Prostate gland (tissue), 2 donors: ENCODE results near the gene SRRM4. TPM values are rescaled to one million over a fixed set of nuclear protein-coding genes. Genes with fewer than 3 reads are reported as not detected.

Experiments used
- DNase-seq: peaks from one replicate; pipeline ENCODE4 v3.0.0-alpha.2; 2019; ENCODE audit warnings: low spot score
- H3K27ac ChIP-seq, 2 donors: fragments of 200-600 bp; sonication (generic); 2 replicates each; pipeline ENCODE4 v1.5.1; 2017 to 2019
- H3K27me3 ChIP-seq: fragments of 200-600 bp; sonication (generic); replicated peaks from 2 replicates; pipeline ENCODE4 v1.5.1; 2019; ENCODE audit not compliant: insufficient read depth
- H3K36me3 ChIP-seq, 2 donors: fragments of 200-600 bp; sonication (generic); 1 replicate in 1 of 2; 2 replicates in 1 of 2; pipeline versions ENCODE4 v1.5.1 to v1.8.1; 2017 to 2019
- H3K4me1 ChIP-seq: fragments of 200-600 bp; sonication (generic); replicated peaks from 2 replicates; pipeline ENCODE4 v1.5.1; 2019
- H3K4me3 ChIP-seq, 2 donors: fragments of 200-600 bp; sonication (generic); 2 replicates each; pipeline ENCODE4 v1.5.1; 2017 to 2019
- H3K9me3 ChIP-seq: fragments of 200-600 bp; sonication (generic); 2 replicates; pipeline ENCODE4 v1.5.1; 2017
- POLR2A ChIP-seq: fragments of 450-650 bp; IDR thresholded peaks from one replicate; pipeline ENCODE4 v1.6.1; 2016; ENCODE audit warnings: antibody characterized with exemption, mild to moderate bottlenecking
- POLR2AphosphoS5 ChIP-seq: sonication (generic); formaldehyde crosslinking; IDR thresholded peaks from one replicate; pipeline ENCODE4 v1.6.1; 2017; ENCODE audit warnings: antibody characterized with exemption
- WGBS: methylation state at CpG from one replicate; pipeline ENCODE4 v1.1.5; 2018; 5-methylcytosine and 5-hydroxymethylcytosine counted together
- intact Hi-C: fragments of 100-400 bp; cut with DNase I; formaldehyde crosslinking; loops from one replicate; pipeline ENCODE4 v1.14.2; 2022
- total RNA-seq, 2 donors: library from RNA; depleted of rRNA; stranded (reverse); fragments of >200 nt; gene quantifications; one replicate each; pipeline ENCODE4 v1.1.0, GENCODE V29; 2016
- TF ChIP-seq, protein P1 (sequence below), 4 experiments: fragments of 200-600 bp in 2 of 4; fragments of 450-650 bp in 2 of 4; sonication (generic) in 2 of 4; IDR thresholded peaks; 1 replicate in 3 of 4; 2 replicates in 1 of 4; pipeline ENCODE4 v1.5.1; 2016 to 2019; ENCODE audit warnings: antibody characterized with exemption in 4 of 4, mild to moderate bottlenecking in 2 of 4, moderate library complexity in 2 of 4

The SRRM4 gene
- total RNA-seq, 2 donors from 2014 or later: 0.05 to 0.11 TPM

GRCh38 chr12:119178544-119179334, 197.4 kb downstream of the SRRM4 start, which contains the start of gene HSPB8:
TSS of gene HSPB8 (plus strand) at chr12:119178931. CDS start at chr12:119179313, 382 bp downstream.
- intact Hi-C loops: loop anchor here (5.0 kb wide), 3 partner anchors 149 to 234 kb away; no protein-coding TSS in a partner anchor
- peak; percentile 78 for DNase-seq

GRCh38 chr12:119179335-119180021, 198.1 kb downstream of the SRRM4 start:
- peak; percentile 26 for DNase-seq
- Histone ChIP-seq H3K4me3 (peak overlapping the region; percentile 35 to 38), H3K27ac (peak overlapping the region; percentile 76 to 87), H3K36me3 (no peaks in the 10 kb centered on the region), H3K27me3 (no peaks in the 10 kb centered on the region), H3K9me3 (no peaks in the 10 kb centered on the region), H3K4me1 (peaks cover 2% of the 10 kb centered on the region)
- WGBS: 31% methylated on average over 18 of the region's 18 CpGs
- TF ChIP-seq POLR2AphosphoS5 (no peak), POLR2A (no peak)
- TF ChIP-seq, protein P1, sequence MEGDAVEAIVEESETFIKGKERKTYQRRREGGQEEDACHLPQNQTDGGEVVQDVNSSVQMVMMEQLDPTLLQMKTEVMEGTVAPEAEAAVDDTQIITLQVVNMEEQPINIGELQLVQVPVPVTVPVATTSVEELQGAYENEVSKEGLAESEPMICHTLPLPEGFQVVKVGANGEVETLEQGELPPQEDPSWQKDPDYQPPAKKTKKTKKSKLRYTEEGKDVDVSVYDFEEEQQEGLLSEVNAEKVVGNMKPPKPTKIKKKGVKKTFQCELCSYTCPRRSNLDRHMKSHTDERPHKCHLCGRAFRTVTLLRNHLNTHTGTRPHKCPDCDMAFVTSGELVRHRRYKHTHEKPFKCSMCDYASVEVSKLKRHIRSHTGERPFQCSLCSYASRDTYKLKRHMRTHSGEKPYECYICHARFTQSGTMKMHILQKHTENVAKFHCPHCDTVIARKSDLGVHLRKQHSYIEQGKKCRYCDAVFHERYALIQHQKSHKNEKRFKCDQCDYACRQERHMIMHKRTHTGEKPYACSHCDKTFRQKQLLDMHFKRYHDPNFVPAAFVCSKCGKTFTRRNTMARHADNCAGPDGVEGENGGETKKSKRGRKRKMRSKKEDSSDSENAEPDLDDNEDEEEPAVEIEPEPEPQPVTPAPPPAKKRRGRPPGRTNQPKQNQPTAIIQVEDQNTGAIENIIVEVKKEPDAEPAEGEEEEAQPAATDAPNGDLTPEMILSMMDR (IDR thresholded peaks at IDR 0.05): no peak
- intact Hi-C loops: loop anchor here (5.0 kb wide), 3 partner anchors 148 to 233 kb away; no protein-coding TSS in a partner anchor

More at GRCh38 chr12:119178544-119179334, 197.4 kb downstream of the SRRM4 start, which contains the start of gene HSPB8:
- Histone ChIP-seq H3K36me3 (no peaks in the 10 kb centered on the region), H3K4me1 (peaks cover 2% of the 10 kb centered on the region), H3K27ac (peak within 1 kb of the TSS; percentile 76 to 87), H3K27me3 (no peaks in the 10 kb centered on the region), H3K9me3 (no peaks in the 10 kb centered on the region), H3K4me3 (peak within 1 kb of the TSS; percentile 35 to 38)
- TF ChIP-seq POLR2AphosphoS5 (peak; percentile 86), POLR2A (no peak)
- TF ChIP-seq, protein P1 (IDR thresholded peaks at IDR 0.05): no peak
- WGBS: 4% methylated on average over 33 of the region's 33 CpGs

- TF ChIP-seq POLR2A (no peak), POLR2AphosphoS5 (no peak)
- TF ChIP-seq, protein P1 (IDR thresholded peaks at IDR 0.05): no peak
- 16% methylated on average over 7 of the region's 7 CpGs for WGBS
- Histone ChIP-seq H3K4me1 (peaks cover 2% of the 10 kb centered on the region), H3K36me3 (no peaks in the 10 kb centered on the region), H3K4me3 (peak overlapping the region; percentile 35 to 38), H3K9me3 (no peaks in the 10 kb centered on the region), H3K27me3 (no peaks in the 10 kb centered on the region), H3K27ac (peak overlapping the region; percentile 76 to 87)
- DNase-seq: no peak
- intact Hi-C loops: no loop called here
Measured at GRCh38 chr12:119180380-119181040, 199.2 kb downstream of the SRRM4 start.

DNA sequence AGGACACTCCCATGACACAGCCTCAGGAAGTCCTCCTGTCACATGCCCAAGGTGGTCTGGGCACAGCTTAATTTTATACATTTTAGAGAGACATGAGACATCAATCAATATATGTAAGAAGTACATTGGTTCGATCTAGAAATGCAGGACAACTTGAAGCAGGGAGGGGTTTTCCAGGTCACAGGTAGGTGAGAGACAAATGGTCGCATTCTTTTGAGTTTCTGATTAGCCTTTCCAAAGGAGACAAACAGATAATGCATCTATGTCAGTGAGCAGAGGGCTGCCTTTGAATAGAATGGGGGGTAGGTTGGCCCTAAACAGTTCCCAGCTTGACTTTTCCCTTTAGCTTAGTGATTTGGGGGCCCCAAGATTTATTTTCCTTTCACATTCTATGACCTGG, 199.9 kb downstream of the SRRM4 start:
- no peaks in the 10 kb centered on the region for H3K27me3 ChIP-seq
- no peak for TF ChIP-seq POLR2A
- TF ChIP-seq POLR2AphosphoS5: no peak
- TF ChIP-seq, protein P1 (IDR thresholded peaks at IDR 0.05): no peak
- WGBS: 65% methylated on average over 2 of the region's 2 CpGs
- DNase-seq: no peak
- peak overlapping the region; percentile 76 to 87 for H3K27ac ChIP-seq
- no peaks in the 10 kb centered on the region for H3K36me3 ChIP-seq
- intact Hi-C loops: no loop called here
- H3K4me1 ChIP-seq: peaks cover 2% of the 10 kb centered on the region
- no peaks in the 10 kb centered on the region for H3K9me3 ChIP-seq
- H3K4me3 ChIP-seq: peak overlapping the region; percentile 35 to 38
